ACHN (cell line): ENCODE data around the gene EHD3.

ENCODE experiments used
- DNase-seq: peaks from one replicate; pipeline ENCODE4 v3.0.0-alpha.2; 2015
- in situ Hi-C: cut with HindIII; loops from 2 replicates; pipeline ENCODE4 v1.10.0; 2017; ENCODE audit warnings: low sequenced_read_pairs, low pct_ligation_motif_present, low pct_unique_long_range_greater_than_20kb

Gene EHD3

DNA sequence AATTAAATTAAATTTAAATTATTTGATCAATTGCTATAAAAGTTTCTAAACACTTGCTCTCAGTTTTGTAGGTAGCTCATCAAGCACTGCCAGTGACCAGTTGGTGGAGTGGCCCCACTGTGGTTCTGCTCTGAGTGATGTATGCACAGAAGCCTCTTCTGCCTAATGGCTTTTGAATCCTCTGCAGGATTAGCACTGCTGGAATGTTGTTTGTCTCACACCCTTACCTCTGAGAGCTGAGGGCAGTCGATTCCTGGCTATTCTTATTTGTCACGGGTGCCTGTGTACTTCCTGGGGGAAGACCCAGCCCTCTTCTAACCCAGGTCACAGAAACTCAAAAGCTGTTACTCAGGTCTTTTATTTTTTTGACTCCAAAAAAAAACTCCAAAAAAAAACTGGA lies 26.2 kb upstream of the EHD3 start:
- in situ Hi-C loops: no loop called here
- DNase-seq: no peak

- DNase-seq: no peak
- in situ Hi-C loops: no loop called here
Measured at GRCh38 chr2:31208240-31208639, 25.7 kb upstream of the EHD3 start.

DNA sequence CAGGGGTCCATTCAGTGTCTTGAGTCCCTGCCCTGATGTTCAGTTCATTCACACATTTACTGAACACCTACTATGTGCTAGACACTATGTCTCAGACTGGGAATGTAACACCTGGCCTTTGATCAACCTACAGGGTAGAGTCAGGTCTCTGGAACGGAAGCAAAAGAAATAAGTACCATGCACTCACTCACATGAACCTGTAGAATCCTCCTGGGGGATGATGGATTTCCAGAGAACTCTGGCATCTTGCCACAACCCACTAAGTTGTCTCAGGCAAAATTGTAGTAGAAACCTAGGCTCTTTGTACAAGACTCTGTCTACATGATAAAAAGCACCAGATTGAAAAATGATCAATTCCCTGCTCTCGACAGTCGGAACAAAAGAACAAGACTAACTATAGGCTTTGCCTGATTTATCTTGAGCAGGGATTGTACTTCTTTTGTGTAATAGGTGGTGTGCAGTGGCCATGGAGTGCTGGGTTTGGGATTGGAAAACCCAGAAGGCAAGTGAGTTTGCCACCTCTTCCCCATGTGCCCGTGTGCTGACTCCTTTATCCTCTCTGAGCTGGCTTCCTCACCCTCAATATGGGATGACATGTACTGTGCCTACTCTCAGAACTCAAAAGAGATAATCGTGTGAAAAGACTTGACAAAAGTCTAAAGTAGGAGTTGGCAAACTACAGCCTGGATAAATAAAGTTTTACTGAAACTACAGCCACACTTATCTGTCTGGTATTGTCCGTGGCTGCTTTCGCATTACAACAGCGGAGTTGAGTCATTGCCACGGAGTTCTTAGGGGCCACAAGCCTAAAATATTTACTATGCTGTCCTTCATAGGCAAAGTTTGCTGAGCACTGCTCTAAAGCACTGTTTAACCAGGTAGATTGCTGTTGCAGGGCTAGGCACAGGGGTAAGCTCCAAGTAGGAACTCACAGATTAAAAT lies 21.0 kb upstream of the EHD3 start:
- in situ Hi-C loops: no loop called here
- no peak for DNase-seq

- no peak for DNase-seq
- in situ Hi-C loops: no loop called here
Measured at GRCh38 chr2:31213601-31214443, 20.1 kb upstream of the EHD3 start.

DNA sequence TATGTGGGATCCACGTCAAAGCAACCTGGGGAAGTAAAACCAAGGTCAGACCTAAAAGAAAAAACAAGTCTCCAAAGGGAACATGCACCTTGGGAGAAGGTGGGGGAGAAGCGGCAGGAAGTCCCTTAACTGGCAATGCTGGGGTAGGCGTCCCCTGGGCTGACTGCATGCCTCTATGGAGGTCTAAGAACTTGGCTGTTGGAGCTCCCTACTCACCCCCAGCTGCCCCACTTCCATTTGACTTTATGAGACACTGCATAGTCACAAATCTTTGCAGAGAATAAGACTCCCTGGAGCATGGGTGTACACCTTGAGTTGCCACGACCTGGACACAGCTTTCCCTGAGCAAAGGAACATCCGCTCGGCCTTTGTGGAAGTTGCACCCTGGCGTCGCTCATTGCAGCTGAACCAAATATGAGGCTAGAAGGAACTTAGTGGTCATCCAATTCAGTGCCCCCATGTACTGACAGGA lies 19.5 kb upstream of the EHD3 start:
- in situ Hi-C loops: no loop called here
- no peak for DNase-seq

DNA sequence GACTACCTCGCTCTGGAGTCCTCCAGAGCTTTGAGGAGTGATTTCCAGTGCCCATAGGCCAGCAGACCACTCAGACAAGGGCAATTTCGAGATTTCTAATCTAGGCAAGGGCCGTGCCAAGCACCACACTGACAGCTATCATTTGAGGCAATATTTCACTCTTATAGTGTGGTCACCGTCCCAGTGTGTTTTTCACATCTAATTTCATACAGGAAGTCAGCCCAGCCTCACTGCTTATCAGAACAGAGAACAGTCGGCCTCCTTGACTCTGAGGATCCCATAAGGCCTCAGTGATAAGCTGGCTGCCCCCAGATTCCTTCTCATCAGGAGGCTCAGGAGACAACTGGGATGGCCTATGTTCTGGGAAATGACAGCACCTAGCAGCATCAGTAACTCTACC lies 17.2 kb upstream of the EHD3 start:
- DNase-seq: no peak
- in situ Hi-C loops: no loop called here

DNA sequence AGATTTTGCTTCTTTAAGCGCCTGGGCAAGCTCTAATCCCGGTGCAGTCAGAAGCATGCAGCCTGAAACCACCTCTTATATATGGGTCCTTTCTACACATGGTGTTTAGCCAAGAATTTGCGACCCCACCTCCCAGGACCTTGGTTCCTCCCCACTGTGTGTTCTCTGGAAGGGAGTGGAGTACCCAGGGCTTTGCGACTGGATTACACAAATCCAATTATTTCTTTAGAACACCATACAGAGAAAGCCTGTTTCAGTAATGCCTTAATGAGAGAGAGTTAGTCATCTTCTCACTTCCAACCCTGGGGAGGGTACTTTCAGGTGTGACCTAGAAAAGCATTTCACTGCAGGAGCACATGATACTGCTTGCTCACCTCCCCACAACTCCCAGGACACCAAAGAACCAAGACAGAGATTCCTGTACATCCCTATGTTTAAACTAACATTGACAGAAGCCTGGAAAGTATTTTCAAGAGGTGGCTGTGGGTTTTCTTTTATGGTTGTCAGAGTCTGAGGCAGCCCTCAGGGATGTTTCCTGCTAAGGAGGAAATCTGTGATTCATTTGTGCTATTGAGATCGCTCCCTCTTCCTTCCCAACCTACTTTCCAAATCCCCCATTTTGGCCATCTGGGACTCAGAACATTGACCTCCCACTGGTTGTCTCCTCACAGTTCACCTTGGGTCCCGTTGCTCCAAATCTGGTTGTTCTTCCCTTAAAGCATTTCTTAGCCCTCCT lies 16.3 kb upstream of the EHD3 start, which contains the start of gene CAPN14:
Gene CAPN14 (minus strand): TSS at position 51 of the 736 bp plus-strand sequence. CDS start 12,068 bp downstream, outside the sequence.
- no peak for DNase-seq
- in situ Hi-C loops: no loop called here

DNA sequence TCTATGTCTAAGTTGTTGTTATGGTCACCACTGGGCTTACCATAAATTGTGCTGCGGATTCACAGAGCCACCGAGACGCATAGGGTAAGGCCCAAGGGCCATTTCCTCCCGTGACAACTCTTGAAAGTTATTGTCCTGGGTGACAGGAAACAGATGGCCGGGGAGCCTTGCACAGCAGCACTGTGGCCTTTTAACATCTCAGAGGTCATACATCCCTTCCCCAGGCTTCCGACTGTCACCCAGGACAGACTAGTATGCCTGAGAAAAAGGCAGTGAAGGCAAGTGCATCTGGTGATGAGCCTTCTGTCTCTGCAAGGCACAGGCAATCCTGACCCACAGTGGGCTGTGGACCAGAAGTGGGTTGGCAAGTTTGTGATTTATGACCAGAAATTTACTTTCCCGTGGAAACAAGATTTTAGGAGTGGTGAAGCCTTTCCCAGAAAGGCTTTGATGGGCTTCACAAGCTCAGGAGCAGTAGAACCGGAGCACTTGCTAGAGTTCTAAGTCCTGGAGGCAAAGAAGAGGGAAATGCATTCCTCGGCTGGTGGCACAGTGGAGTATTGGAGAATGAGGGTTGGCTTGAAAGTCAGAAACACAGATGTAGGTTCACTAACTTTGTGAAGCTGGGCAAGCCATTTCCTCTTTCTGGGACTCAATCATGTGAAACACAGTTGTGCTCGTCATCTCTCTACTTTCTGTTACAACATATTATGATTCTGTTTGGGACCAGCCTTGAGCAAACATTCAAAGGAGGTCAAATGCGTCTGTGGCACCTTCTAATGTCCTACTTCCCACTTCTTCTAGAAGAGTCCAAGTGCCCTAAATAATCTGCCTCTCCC lies 14.6 kb upstream of the EHD3 start:
- no peak for DNase-seq
- in situ Hi-C loops: no loop called here

GRCh38 chr2:31221544-31221943 lies 12.4 kb upstream of the EHD3 start:
- DNase-seq: no peak
- in situ Hi-C loops: no loop called here

- no peak for DNase-seq
- in situ Hi-C loops: no loop called here
Measured at GRCh38 chr2:31222071-31222470, 11.9 kb upstream of the EHD3 start.

- in situ Hi-C loops: no loop called here
- DNase-seq: no peak
Measured at GRCh38 chr2:31223026-31223425, 10.9 kb upstream of the EHD3 start.

GRCh38 chr2:31223749-31224148 lies 10.2 kb upstream of the EHD3 start:
- in situ Hi-C loops: no loop called here
- DNase-seq: no peak

DNA sequence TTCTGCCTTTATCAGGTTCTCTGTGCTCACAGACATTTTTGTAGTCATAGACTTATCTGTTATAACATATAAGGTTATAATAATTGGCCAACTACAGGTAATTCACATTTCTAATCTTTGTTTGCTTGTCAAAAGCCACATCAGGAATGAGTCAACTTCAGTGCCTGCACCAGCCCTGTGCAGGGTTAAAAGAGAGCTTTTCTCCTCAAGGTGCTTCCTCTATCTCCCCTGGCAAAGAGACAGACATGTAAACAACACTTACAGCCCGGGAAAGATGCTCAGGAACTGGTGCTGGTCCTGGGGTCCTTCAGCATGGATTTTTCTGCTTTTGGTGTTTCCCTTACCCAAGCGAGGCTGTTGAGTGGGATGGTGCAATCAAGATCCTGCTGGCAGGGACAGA lies 7.7 kb upstream of the EHD3 start:
- in situ Hi-C loops: no loop called here
- no peak for DNase-seq

DNA sequence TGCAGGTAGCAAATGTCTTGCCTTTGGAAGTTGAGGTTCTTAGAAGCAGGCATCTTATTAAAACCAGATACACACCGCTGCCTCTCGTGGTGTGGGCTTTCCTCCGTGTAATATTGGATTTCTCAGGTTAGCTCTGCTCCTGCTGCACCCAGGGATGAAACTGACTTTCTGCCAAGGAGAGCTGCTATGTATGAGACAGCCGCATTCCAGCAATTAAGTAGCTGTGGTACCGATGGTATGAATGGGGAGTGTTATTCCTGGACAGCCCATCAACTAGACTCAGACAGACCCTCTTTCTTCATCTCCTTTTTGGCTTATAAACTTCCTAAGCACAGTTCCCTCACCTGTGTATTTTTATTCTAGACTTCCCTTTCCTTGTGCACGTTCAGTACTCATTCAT lies 6.8 kb upstream of the EHD3 start:
- in situ Hi-C loops: no loop called here
- no peak for DNase-seq

- in situ Hi-C loops: no loop called here
- DNase-seq: no peak
Measured at GRCh38 chr2:31227711-31228125, 6.2 kb upstream of the EHD3 start.

GRCh38 chr2:31228717-31229116 lies 5.2 kb upstream of the EHD3 start:
- in situ Hi-C loops: no loop called here
- no peak for DNase-seq

DNA sequence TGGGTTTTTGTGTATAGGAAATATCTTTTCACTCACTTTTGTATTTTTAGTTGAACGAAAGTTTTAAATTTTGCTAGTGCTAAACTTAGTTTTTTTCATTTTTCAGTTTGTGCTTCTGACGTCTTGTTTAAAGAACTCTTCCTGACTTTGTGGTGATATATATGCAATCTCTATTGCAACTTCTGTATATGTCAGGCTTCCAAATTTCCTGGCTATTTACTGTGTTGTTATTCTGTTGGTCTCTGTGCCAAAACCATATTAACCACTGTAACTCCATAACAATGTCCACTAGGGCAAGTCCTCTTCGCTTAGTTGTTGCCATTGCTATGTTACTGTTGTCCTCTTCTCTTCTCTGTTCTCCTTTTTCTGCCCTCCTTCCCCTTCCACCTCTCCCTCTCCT lies 3.2 kb upstream of the EHD3 start:
- in situ Hi-C loops: no loop called here
- DNase-seq: no peak
